ENCODE results near the gene FBXO46.

- TF ChIP-seq, protein P1, sequence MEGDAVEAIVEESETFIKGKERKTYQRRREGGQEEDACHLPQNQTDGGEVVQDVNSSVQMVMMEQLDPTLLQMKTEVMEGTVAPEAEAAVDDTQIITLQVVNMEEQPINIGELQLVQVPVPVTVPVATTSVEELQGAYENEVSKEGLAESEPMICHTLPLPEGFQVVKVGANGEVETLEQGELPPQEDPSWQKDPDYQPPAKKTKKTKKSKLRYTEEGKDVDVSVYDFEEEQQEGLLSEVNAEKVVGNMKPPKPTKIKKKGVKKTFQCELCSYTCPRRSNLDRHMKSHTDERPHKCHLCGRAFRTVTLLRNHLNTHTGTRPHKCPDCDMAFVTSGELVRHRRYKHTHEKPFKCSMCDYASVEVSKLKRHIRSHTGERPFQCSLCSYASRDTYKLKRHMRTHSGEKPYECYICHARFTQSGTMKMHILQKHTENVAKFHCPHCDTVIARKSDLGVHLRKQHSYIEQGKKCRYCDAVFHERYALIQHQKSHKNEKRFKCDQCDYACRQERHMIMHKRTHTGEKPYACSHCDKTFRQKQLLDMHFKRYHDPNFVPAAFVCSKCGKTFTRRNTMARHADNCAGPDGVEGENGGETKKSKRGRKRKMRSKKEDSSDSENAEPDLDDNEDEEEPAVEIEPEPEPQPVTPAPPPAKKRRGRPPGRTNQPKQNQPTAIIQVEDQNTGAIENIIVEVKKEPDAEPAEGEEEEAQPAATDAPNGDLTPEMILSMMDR (conservative IDR thresholded peaks at IDR 0.05; ENCODE audit: low read depth, low read length): no peak
- TF ChIP-seq EZH2 (IDR thresholded peaks at IDR 0.05; ENCODE audit: low read length, unreplicated experiment): no peak
Measured at GRCh38 chr19:45768655-45768983, 37.9 kb upstream of the FBXO46 start.
